Endothelial cell of umbilical vein (primary cell): ENCODE measurements around the gene NANOS1.

ENCODE experiments used
- EZH2 ChIP-seq: IDR thresholded peaks from 2 replicates; pipeline ENCODE4 v1.6.1; 2012; ENCODE audit warnings: borderline replicate concordance, low read depth, mild to moderate bottlenecking, moderate library complexity, low read length, inconsistent platforms; ENCODE audit not compliant: severe bottlenecking
- FOS ChIP-seq: IDR thresholded peaks from 2 replicates; pipeline ENCODE4 v1.6.1; 2011; ENCODE audit warnings: mild to moderate bottlenecking, low read length, moderate library complexity, borderline replicate concordance; ENCODE audit not compliant: insufficient read depth
- GATA2 ChIP-seq: IDR thresholded peaks from 2 replicates; pipeline ENCODE4 v1.7.0; 2011; ENCODE audit warnings: low read depth, mild to moderate bottlenecking, moderate library complexity, mixed read lengths, low read length; ENCODE audit not compliant: insufficient read length, insufficient read depth
- POLR2A ChIP-seq: IDR thresholded peaks from 2 replicates; pipeline ENCODE4 v1.6.1; 2012; ENCODE audit warnings: low read depth, mild to moderate bottlenecking, control low read depth, low read length
- POLR2AphosphoS5 ChIP-seq: IDR thresholded peaks from 2 replicates; pipeline ENCODE4 v1.6.1; 2012; ENCODE audit warnings: low read depth, mild to moderate bottlenecking, control low read depth, low read length, moderate library complexity; ENCODE audit not compliant: insufficient read depth
- TF ChIP-seq, protein P1 (sequence below): IDR thresholded peaks from 2 replicates; pipeline ENCODE4 v1.6.1; 2011; ENCODE audit not compliant: insufficient read depth, insufficient read length
- TF ChIP-seq, protein P2 (sequence below), 2 donors: IDR thresholded peaks; 1 replicate in 1 of 2; 2 replicates in 1 of 2; pipeline ENCODE4 v1.5.1; 2011; ENCODE audit warnings: low read length in 2 of 2, mild to moderate bottlenecking in 2 of 2, moderate library complexity in 2 of 2, control low read depth in 1 of 2, inconsistent platforms in 1 of 2, low read depth in 1 of 2; ENCODE audit not compliant: insufficient read depth in 1 of 2; ENCODE audit errors: extremely low read depth in 1 of 2

DNA sequence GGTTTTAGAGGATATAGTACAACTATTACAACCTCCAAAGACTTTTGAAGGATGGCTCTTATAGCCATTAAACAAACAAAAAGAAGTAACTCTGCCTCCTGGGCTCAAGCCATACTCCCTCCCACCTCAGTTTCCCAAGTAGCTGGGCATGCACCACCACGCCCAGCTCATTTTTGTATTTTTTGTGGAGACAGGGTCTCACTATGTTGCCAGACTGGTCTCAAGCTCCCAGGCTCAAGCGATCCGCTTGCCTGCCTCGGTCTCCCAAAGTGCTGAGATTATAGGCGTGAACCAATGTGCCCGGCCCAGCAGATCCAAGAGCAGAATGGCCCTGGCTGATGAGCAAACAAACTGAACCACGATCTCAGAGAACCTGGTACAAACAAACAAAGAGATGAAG lies 16.0 kb downstream of the NANOS1 start:
- TF ChIP-seq, protein P1, sequence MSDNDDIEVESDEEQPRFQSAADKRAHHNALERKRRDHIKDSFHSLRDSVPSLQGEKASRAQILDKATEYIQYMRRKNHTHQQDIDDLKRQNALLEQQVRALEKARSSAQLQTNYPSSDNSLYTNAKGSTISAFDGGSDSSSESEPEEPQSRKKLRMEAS: no peak
- TF ChIP-seq, protein P2, sequence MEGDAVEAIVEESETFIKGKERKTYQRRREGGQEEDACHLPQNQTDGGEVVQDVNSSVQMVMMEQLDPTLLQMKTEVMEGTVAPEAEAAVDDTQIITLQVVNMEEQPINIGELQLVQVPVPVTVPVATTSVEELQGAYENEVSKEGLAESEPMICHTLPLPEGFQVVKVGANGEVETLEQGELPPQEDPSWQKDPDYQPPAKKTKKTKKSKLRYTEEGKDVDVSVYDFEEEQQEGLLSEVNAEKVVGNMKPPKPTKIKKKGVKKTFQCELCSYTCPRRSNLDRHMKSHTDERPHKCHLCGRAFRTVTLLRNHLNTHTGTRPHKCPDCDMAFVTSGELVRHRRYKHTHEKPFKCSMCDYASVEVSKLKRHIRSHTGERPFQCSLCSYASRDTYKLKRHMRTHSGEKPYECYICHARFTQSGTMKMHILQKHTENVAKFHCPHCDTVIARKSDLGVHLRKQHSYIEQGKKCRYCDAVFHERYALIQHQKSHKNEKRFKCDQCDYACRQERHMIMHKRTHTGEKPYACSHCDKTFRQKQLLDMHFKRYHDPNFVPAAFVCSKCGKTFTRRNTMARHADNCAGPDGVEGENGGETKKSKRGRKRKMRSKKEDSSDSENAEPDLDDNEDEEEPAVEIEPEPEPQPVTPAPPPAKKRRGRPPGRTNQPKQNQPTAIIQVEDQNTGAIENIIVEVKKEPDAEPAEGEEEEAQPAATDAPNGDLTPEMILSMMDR (IDR thresholded peaks at IDR 0.05; ENCODE audit: extremely low read depth in 1 of 2, insufficient read depth in 1 of 2, low read depth in 1 of 2, low read length in 2 of 2): no peak
- TF ChIP-seq FOS: no peak
- no peak for TF ChIP-seq GATA2
- no peak for TF ChIP-seq POLR2AphosphoS5
- TF ChIP-seq EZH2: no peak
- TF ChIP-seq POLR2A: no peak
